Measurements from ENCODE around the gene TMPRSS6. TPM values are rescaled to one million over a fixed set of nuclear protein-coding genes. Genes with fewer than 3 reads are reported as not detected.

TMPRSS6 gene
- total RNA-seq, 4 donors from 2014 or later: under 0.01 to 0.09 TPM; not detected in 2

DNA sequence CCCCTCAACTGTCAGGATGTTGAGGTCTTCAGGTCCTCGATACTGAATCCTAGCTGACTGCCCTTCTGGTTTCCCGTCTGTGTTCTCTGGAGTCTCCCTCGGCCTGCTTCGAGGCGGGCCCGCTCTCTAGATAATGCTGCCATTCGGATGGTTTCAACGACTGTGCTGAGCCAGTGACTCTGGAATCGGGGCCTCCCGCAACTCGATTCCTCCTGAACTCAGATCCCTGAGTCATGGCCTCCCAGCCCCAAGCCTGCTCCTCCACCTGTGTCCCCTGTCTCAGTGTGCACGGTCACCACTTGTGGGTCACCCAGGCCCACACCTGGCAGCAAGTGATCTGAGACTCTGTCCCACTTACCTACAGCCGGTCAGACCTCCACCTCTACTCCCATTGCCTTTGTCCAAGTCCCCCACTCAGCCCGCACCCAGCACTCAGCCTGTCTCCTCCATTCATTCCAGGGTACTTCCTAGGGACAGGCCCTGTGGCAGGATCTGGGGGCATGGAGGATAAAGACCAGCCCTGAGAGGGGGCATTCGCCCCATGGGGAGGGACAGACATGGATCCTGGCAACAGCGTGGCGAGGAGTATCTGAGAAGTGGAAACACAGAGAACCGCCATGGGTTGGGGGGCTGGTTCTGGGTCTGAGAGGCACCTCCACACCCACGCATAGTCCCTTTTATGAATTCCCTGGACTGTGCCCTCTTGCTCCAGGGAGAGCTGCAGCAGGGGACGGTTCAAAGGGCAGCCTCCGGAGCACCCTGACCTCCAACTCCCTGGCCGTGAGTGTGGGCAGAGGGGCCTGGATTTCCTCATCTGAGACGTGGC is 75.7 kb downstream of the TMPRSS6 start:
- no peak for DNase-seq
- TF ChIP-seq, protein P1, sequence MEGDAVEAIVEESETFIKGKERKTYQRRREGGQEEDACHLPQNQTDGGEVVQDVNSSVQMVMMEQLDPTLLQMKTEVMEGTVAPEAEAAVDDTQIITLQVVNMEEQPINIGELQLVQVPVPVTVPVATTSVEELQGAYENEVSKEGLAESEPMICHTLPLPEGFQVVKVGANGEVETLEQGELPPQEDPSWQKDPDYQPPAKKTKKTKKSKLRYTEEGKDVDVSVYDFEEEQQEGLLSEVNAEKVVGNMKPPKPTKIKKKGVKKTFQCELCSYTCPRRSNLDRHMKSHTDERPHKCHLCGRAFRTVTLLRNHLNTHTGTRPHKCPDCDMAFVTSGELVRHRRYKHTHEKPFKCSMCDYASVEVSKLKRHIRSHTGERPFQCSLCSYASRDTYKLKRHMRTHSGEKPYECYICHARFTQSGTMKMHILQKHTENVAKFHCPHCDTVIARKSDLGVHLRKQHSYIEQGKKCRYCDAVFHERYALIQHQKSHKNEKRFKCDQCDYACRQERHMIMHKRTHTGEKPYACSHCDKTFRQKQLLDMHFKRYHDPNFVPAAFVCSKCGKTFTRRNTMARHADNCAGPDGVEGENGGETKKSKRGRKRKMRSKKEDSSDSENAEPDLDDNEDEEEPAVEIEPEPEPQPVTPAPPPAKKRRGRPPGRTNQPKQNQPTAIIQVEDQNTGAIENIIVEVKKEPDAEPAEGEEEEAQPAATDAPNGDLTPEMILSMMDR (IDR thresholded peaks at IDR 0.05): no peak
- no peak for TF ChIP-seq POLR2A (IDR thresholded peaks at IDR 0.05)
- Histone ChIP-seq H3K9me3 (no peaks in the 10 kb centered on the region), H3K4me1 (peaks cover 12 to 26% (median 14%) of the 10 kb centered on the region in 3 donors), H3K36me3 (peaks cover 0 to 23% (median 7%) of the 10 kb centered on the region in 3 donors), H3K27ac (no peak overlapping the region), H3K4me3 (no peak overlapping the region), H3K27me3 (peaks cover 0 to 15% (median 0%) of the 10 kb centered on the region in 4 donors)
- WGBS, 2 donors: 90 to 91% methylated on average over 19 to 20 of the region's 23 CpGs
- intact Hi-C loops (cut with DNase I): no loop called here

DNA sequence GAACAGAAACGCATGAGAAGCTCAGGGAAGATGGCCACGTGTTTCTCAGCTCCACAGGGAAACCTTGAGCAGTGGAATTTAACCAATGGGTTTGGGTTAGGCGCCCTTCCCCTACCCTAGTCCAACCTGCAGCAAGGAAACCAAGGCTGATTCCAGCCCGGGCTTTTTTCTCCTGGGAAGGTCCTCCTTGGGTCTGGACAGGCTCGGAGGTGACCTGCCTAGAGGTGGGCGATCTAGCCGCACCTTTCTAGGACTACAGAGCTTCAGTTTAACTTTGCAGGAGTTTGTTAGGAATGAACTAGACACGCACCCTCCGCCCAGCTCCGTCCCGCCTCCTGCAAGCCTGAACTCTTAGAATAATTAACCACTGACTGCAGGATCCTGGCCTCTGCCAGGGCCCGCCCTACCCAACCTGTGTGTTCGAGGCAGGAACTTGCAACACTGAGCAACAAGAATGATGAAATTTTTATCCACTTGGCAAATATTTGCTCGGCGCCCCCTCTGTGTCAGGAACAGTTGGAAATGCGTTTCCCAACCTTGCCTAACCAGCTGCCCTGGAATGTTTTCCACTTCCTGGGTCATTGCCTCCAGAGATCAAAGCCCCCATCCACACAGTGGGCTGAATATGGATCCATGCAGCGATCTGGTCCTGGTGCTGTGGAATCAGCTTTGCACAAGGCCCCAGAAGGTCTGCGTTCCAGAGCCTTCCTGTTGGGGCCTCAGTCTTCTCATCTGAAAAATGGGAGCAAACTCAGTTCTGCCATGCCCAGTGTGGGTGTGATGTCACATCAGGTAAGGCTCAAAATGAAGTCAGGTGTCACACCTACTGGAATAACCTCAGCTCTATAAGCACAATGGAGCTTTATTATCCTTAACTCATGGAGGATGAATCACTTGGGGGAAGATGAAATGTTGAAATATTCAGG is 76.7 kb downstream of the TMPRSS6 start:
- H3K27me3 ChIP-seq: peaks cover 0 to 13% (median 0%) of the 10 kb centered on the region in 4 donors
- TF ChIP-seq POLR2A (IDR thresholded peaks at IDR 0.05): peak in 1 of 4 donors; percentile 16
- TF ChIP-seq, protein P1 (IDR thresholded peaks at IDR 0.05): no peak
- intact Hi-C loops (cut with DNase I): no loop called here
- WGBS, 2 donors: 26 to 28% methylated on average over 6 to 16 of the region's 18 CpGs
- no peaks in the 10 kb centered on the region for H3K9me3 ChIP-seq
- peaks cover 12 to 26% (median 14%) of the 10 kb centered on the region in 3 donors for H3K4me1 ChIP-seq
- peaks cover 0 to 34% (median 13%) of the 10 kb centered on the region in 3 donors for H3K36me3 ChIP-seq
- H3K4me3 ChIP-seq: peak overlapping the region in 1 of 4 donors; percentile 35
- peak overlapping the region; percentile 63 to 84 (median 81) for H3K27ac ChIP-seq
- no peak for DNase-seq

DNA sequence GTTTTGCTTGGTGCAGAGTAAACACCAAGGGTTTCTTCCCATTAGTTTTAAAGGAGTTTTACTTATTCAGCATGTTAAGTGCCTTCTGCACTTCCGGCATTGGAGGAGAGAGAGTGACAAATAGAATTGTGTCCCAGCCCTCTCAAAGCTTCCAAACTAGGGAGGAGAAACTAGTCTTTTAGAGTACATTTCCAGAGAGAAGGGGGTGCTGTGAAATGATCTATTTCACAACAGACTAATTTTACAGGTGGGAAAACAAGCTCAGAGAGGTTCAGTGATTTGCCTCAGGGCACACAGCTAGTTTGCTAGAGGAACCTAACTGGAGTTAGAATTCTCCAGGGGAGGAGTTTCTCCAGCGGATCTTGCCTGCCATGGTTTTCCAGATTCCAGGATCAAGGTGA is 77.4 kb downstream of the TMPRSS6 start:
- Histone ChIP-seq H3K4me3 (peak overlapping the region in 1 of 4 donors; percentile 35), H3K27ac (peak overlapping the region; percentile 63 to 84 (median 81))
- TF ChIP-seq, protein P1 (IDR thresholded peaks at IDR 0.05): no peak
- no peak for TF ChIP-seq POLR2A (IDR thresholded peaks at IDR 0.05)

DNA sequence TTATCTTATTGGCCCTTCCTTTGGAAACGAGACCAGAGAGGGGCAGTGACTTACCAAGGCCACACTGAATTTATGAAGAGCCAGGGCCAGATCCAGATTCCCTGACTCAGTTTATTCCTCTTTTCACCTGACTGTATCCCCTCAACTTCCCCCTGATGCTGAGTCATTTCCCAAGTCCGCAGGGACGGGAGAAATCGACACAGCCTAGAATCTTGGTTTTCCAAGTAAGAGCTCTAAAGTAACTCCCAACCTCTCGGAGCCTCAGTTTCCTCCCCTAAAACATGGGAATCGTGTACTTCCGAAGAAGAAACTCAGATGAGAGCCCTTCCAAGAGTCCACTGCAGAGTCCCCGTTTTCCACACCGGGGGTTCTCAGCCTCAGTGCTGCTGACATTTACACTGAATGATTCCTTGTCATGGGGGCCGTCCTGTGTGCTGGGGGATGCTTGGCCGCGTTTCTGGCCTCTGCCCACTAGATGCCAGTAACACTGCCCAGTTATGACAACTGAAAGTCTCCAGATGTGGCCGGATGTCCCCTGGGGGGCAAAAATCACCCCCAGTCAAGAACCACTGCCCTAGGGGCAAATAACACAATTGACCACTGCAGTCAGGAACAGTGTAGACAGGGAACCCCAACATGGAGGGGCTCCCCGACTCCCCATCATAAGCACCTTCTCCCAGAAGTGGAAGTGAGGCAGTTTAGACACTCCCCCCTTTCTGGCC is 78.8 kb downstream of the TMPRSS6 start:
- Histone ChIP-seq H3K9me3 (no peaks in the 10 kb centered on the region), H3K36me3 (peaks cover 5 to 54% (median 19%) of the 10 kb centered on the region in 3 donors)

More for the DNA sequence above, 77.4 kb downstream of the TMPRSS6 start:
- intact Hi-C loops (cut with DNase I): no loop called here
- peaks cover 0 to 7% (median 0%) of the 10 kb centered on the region in 4 donors for H3K27me3 ChIP-seq
- 34 to 37% methylated on average over 2 of the region's 2 CpGs for WGBS, 2 donors
- no peaks in the 10 kb centered on the region for H3K9me3 ChIP-seq
- peaks cover 12 to 26% (median 14%) of the 10 kb centered on the region in 3 donors for H3K4me1 ChIP-seq
- DNase-seq: no peak
- peaks cover 0 to 40% (median 19%) of the 10 kb centered on the region in 3 donors for H3K36me3 ChIP-seq

More for the DNA sequence above, 78.8 kb downstream of the TMPRSS6 start:
- DNase-seq: no peak
- 83 to 84% methylated on average over 9 to 12 of the region's 14 CpGs for WGBS, 2 donors
- intact Hi-C loops (cut with DNase I): no loop called here
- Histone ChIP-seq H3K4me1 (peaks cover 14 to 35% (median 16%) of the 10 kb centered on the region in 3 donors), H3K4me3 (no peak overlapping the region), H3K27me3 (no peaks in the 10 kb centered on the region), H3K27ac (peak overlapping the region in 2 of 4 donors; percentile 79 to 84)
- TF ChIP-seq POLR2A (IDR thresholded peaks at IDR 0.05): no peak
- TF ChIP-seq, protein P1 (IDR thresholded peaks at IDR 0.05): no peak

All from esophagus squamous epithelium (tissue), 5 donors.